A549 (cell line): Measurements from ENCODE around the gene GPR101. TPM values are rescaled to one million over a fixed set of nuclear protein-coding genes. Genes with fewer than 3 reads are reported as not detected.

Experiments used
- ATAC-seq, 2 experiments: fragments of 200-7000 bp in 1 of 2; fragments of >200 bp in 1 of 2; cut with Nextera tagmentation in 1 of 2; cut with Tn5 transposase in 1 of 2; 3 replicates each; pipeline versions ENCODE4 v1.8.0 to v1.9.1; 2018 to 2020; ENCODE audit warnings: mild to moderate bottlenecking in 1 of 2, moderate library complexity in 1 of 2
- CTCF ChIA-PET: fragments of 300-600 bp; sonication (Branson Sonifier 250); formaldehyde crosslinking; extraction: SDS; loops from one replicate; lab custom pipeline; 2021; ENCODE audit warnings: antibody characterized with exemption, inconsistent platforms; lab: Yijun Ruan, JAX
- POLR2A ChIA-PET: fragments of 350-600 bp; formaldehyde crosslinking; extraction: SDS; loops from one replicate; lab custom pipeline; 2021; ENCODE audit warnings: antibody characterized with exemption, inconsistent platforms; lab: Yijun Ruan, JAX
- DNase-seq, 2 experiments: peaks; one replicate each; pipeline versions ENCODE4 v3.0.0 to v3.0.0-alpha.2; 2011 to 2016; ENCODE audit warnings: low read depth in 1 of 2, low spot score in 1 of 2
- FAIRE-seq: peaks from 2 replicates; lab custom pipeline; 2011; peaks lifted over from hg19 to GRCh38; lab: Jason Lieb, UNC
- H3K27ac ChIP-seq, 2 experiments: fragments of >200 bp; sonication (Bioruptor Twin); formaldehyde crosslinking; 3 replicates each; pipeline ENCODE4 v1.5.1; 2016 to 2017
- H3K4me1 ChIP-seq: fragments of >200 bp; sonication (Bioruptor Twin); formaldehyde crosslinking; 3 replicates; pipeline ENCODE4 v1.6.1; 2016
- H3K4me2 ChIP-seq: fragments of >200 bp; sonication (Bioruptor Twin); formaldehyde crosslinking; 3 replicates; pipeline ENCODE4 v1.6.1; 2016
- H3K4me3 ChIP-seq: fragments of >200 bp; sonication (Bioruptor Twin); formaldehyde crosslinking; 3 replicates; pipeline ENCODE4 v1.5.1; 2016
- H3K9me3 ChIP-seq: fragments of >200 bp; sonication (Bioruptor Twin); formaldehyde crosslinking; 3 replicates; pipeline ENCODE4 v1.6.1; 2016
- CBX2 ChIP-seq: fragments of 200-600 bp; sonication (generic); IDR thresholded peaks from 2 replicates; pipeline ENCODE4 v1.6.1; 2016; ENCODE audit warnings: low read depth, mild to moderate bottlenecking, borderline replicate concordance
- CBX8 ChIP-seq: fragments of 200-600 bp; sonication (generic); IDR thresholded peaks from 2 replicates; pipeline ENCODE4 v1.6.1; 2016
- CHD2 ChIP-seq: fragments of 150-350 bp; IDR thresholded peaks from 2 replicates; pipeline ENCODE4 v1.6.1; 2014; ENCODE audit warnings: low read length; ENCODE audit not compliant: partially characterized antibody
- EP300 ChIP-seq, 2 experiments: fragments of >200 bp; sonication (Bioruptor Twin); formaldehyde crosslinking; IDR thresholded peaks; 2 replicates in 1 of 2; 3 replicates in 1 of 2; pipeline ENCODE4 v1.6.1; 2016 to 2017
- ESRRA ChIP-seq: fragments of 150-350 bp; IDR thresholded peaks from 2 replicates; pipeline ENCODE4 v1.6.1; 2014; ENCODE audit warnings: mild to moderate bottlenecking, low read length, borderline replicate concordance
- HOXA7 ChIP-seq: fragments of 250-450 bp; sonication (Bioruptor Pico); IDR thresholded peaks from 2 replicates; pipeline ENCODE4 v1.5.0; 2020; ENCODE audit warnings: mild to moderate bottlenecking, moderate library complexity
- HOXB13 ChIP-seq: fragments of 250-450 bp; sonication (Bioruptor Pico); IDR thresholded peaks from 2 replicates; pipeline ENCODE4 v1.5.0; 2020; ENCODE audit warnings: low read depth, mild to moderate bottlenecking, moderate library complexity
- JUN ChIP-seq, 2 experiments: fragments of >200 bp; sonication (Bioruptor Twin); formaldehyde crosslinking; IDR thresholded peaks; 2 replicates in 1 of 2; 3 replicates in 1 of 2; pipeline ENCODE4 v1.6.1; 2016 to 2017
- KDM1A ChIP-seq: fragments of 200-600 bp; sonication (generic); IDR thresholded peaks from 2 replicates; pipeline ENCODE4 v1.6.1; 2016; ENCODE audit warnings: low read depth, mild to moderate bottlenecking
- MAZ ChIP-seq: fragments of 150-350 bp; IDR thresholded peaks from 2 replicates; pipeline ENCODE4 v1.6.1; 2014; ENCODE audit warnings: antibody characterized with exemption, low read depth, low read length, borderline replicate concordance
- NFE2L2 ChIP-seq: fragments of 150-350 bp; conservative IDR thresholded peaks from 2 replicates; pipeline ENCODE4 v1.6.1; 2014; ENCODE audit warnings: low read length
- ZC3H11A ChIP-seq: fragments of 450-650 bp; IDR thresholded peaks from 2 replicates; pipeline ENCODE4 v1.6.1; 2014; ENCODE audit warnings: antibody characterized with exemption, mild to moderate bottlenecking
- ZFP36 ChIP-seq: fragments of 450-650 bp; IDR thresholded peaks from 2 replicates; pipeline ENCODE4 v1.6.1; 2014; ENCODE audit warnings: borderline replicate concordance; ENCODE audit not compliant: partially characterized antibody
- WGBS: methylation state at CpG from one replicate; pipeline ENCODE4 v1.1.6; 2017; ENCODE audit errors: missing lambda C conversion rate; 5-methylcytosine and 5-hydroxymethylcytosine counted together
- polyA plus RNA-seq, 4 experiments: library from polyadenylated mRNA; depleted of rRNA in 3 of 4; stranded (reverse); fragments of >200 nt; fragmentation: RNase III in 1 of 4; extraction: RNeasy Plus Mini Kit Qiagen cat#74134 plus additional on column Dnase treatment in 1 of 4; gene quantifications; 2 replicates in 3 of 4; 3 replicates in 1 of 4; pipeline ENCODE4 v1.2.3, GENCODE V29; 2011 to 2017
- TF ChIP-seq, protein P1 (sequence below): fragments of >200 bp; sonication (Bioruptor Twin); formaldehyde crosslinking; IDR thresholded peaks from 2 replicates; pipeline ENCODE4 v1.6.1; 2016
- TF ChIP-seq, protein P2 (sequence below): IDR thresholded peaks from 2 replicates; pipeline ENCODE4 v1.6.1; 2012; ENCODE audit warnings: low read depth, borderline replicate concordance
- TF ChIP-seq, protein P3 (sequence below): IDR thresholded peaks from 2 replicates; pipeline ENCODE4 v1.6.1; 2012

The GPR101 gene
- polyA plus RNA-seq, 2 of the 4 experiments (the other 2 are of a cell fraction), result not detected

DNA sequence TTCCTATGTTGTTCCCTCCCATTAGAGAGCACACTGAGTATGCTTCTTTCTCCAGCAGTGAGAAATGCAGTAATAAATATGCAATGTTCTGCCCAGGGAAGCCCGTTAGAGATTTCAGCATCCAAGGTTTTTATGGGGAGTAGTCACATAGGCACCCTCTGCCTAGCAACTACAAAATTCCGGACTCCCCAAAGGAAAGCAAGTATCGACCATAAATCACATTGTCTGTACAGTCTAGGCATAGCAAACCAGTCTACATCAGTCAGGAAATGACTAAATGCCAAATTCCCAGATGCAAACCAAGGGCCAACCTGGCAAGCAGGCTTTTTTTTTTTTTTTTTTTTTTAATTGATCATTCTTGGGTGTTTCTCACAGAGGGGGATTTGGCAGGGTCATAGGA lies 34.8 kb downstream of the GPR101 start:
- Histone ChIP-seq H3K27ac (no peak overlapping the region), H3K4me2 (no peak overlapping the region), H3K9me3 (no peaks in the 10 kb centered on the region), H3K4me1 (no peaks in the 10 kb centered on the region), H3K4me3 (no peak overlapping the region)
- CTCF ChIA-PET, result no interaction called here
- POLR2A ChIA-PET, result no interaction called here
- WGBS, result 46% methylated on average over 3 of the region's 3 CpGs
- ATAC-seq (no peak), FAIRE-seq (no peak), DNase-seq (no peak)
- TF ChIP-seq, protein P1, sequence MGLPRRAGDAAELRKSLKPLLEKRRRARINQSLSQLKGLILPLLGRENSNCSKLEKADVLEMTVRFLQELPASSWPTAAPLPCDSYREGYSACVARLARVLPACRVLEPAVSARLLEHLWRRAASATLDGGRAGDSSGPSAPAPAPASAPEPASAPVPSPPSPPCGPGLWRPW, result no peak
- TF ChIP-seq, protein P2, sequence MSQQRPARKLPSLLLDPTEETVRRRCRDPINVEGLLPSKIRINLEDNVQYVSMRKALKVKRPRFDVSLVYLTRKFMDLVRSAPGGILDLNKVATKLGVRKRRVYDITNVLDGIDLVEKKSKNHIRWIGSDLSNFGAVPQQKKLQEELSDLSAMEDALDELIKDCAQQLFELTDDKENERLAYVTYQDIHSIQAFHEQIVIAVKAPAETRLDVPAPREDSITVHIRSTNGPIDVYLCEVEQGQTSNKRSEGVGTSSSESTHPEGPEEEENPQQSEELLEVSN, result no peak
- no peak for TF ChIP-seq JUN (IDR thresholded peaks at IDR 0.05)
- TF ChIP-seq ZC3H11A, result no peak
- no peak for TF ChIP-seq KDM1A
- no peak for TF ChIP-seq CHD2
- no peak for TF ChIP-seq ZFP36
- TF ChIP-seq EP300 (IDR thresholded peaks at IDR 0.05), result no peak
- TF ChIP-seq HOXB13, result no peak
- TF ChIP-seq NFE2L2, result no peak
- TF ChIP-seq MAZ, result no peak
- TF ChIP-seq CBX2, result no peak
- no peak for TF ChIP-seq HOXA7 (CRISPR knock-in tag)
- TF ChIP-seq, protein P3, sequence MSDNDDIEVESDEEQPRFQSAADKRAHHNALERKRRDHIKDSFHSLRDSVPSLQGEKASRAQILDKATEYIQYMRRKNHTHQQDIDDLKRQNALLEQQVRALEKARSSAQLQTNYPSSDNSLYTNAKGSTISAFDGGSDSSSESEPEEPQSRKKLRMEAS, result no peak
- TF ChIP-seq CBX8, result no peak
- TF ChIP-seq ESRRA, result no peak

Other genes with a start within 250 kb of the GPR101 start
- 220 and 278 TPM in 2 replicates for gene RBMX, start 153.3 kb downstream of the GPR101 start, polyA plus RNA-seq (2011; rRNA removed)
- gene RBMX, start 153.3 kb downstream of the GPR101 start, polyA plus RNA-seq (2017; fragmentation: RNase III; extraction: RNeasy Plus Mini Kit Qiagen cat#74134 plus additional on column Dnase treatment), result 333 to 337 TPM (median 337 TPM) in 3 replicates